PC-3 (cell line): ENCODE measurements around the gene LRP1B.

Experiments used
- CTCF ChIP-seq: fragments of 300-600 bp; sonication (generic); conservative IDR thresholded peaks from 2 replicates; pipeline ENCODE4 v1.5.1; 2017; ENCODE audit warnings: antibody characterized with exemption, low read depth, mild to moderate bottlenecking, low read length
- EZH2 ChIP-seq: fragments of 300-600 bp; sonication (generic); IDR thresholded peaks from one replicate; pipeline ENCODE4 v1.6.1; 2017; ENCODE audit warnings: antibody characterized with exemption, mild to moderate bottlenecking, low read length; ENCODE audit not compliant: unreplicated experiment
- EZH2phosphoT487 ChIP-seq: fragments of 300-600 bp; sonication (generic); IDR thresholded peaks from 2 replicates; pipeline ENCODE4 v1.6.1; 2018; ENCODE audit warnings: mild to moderate bottlenecking, antibody characterized with exemption, low read length, borderline replicate concordance

- no peak for TF ChIP-seq CTCF
- TF ChIP-seq EZH2 = no peak
- TF ChIP-seq EZH2phosphoT487 = no peak
These were observed 1527.4 kb downstream of the LRP1B start for GRCh38 chr2:140603416-140603815.
